GM19240 (cell line): ENCODE results near the gene ACADM.
"Not testable (repeated sequence)": the region's sequence is repeated elsewhere in the genome, so short reads cannot be mapped to it uniquely, and the experiment has no call there.

Experiments
- DNase-seq: peaks from one replicate; pipeline ENCODE4 v3.0.0; 2011; ENCODE audit warnings: low spot score; ENCODE audit not compliant: insufficient read length

The ACADM gene

GRCh38 chr1:75724472-75725022, at the start of gene ACADM:
Gene ACADM, plus strand, starts transcription at chr1:75724709. Its CDS starts 79 bp downstream, at chr1:75724788.
- DNase-seq, result peak; percentile 48

GRCh38 chr1:75677443-75677842, 47.1 kb upstream of the ACADM start:
- DNase-seq, result no peak

- DNase-seq, result not testable (repeated sequence)
These were observed 46.5 kb upstream of the ACADM start for GRCh38 chr1:75677964-75678363.

GRCh38 chr1:75690547-75690946, 34.0 kb upstream of the ACADM start:
- DNase-seq, result no peak

GRCh38 chr1:75693551-75693950, 31.0 kb upstream of the ACADM start:
- no peak for DNase-seq

- DNase-seq, result no peak
These were observed 28.5 kb upstream of the ACADM start for GRCh38 chr1:75696000-75696399.

- no peak for DNase-seq
These were observed 17.3 kb upstream of the ACADM start for GRCh38 chr1:75707191-75707590.

GRCh38 chr1:75708910-75709309, 15.6 kb upstream of the ACADM start:
- DNase-seq, result no peak

- no peak for DNase-seq
These were observed 13.7 kb upstream of the ACADM start for GRCh38 chr1:75710832-75711231.

GRCh38 chr1:75711846-75712245, 12.7 kb upstream of the ACADM start:
- DNase-seq, result no peak

GRCh38 chr1:75712306-75712705, 12.2 kb upstream of the ACADM start:
- DNase-seq, result no peak

GRCh38 chr1:75719810-75720209, 4.7 kb upstream of the ACADM start:
- DNase-seq, result no peak

GRCh38 chr1:75720325-75720724, 4.2 kb upstream of the ACADM start:
- no peak for DNase-seq

- no peak for DNase-seq
These were observed 3.7 kb upstream of the ACADM start for GRCh38 chr1:75720820-75721219.

- not testable (repeated sequence) for DNase-seq
These were observed 2.3 kb upstream of the ACADM start for GRCh38 chr1:75722246-75722645.

- no peak for DNase-seq
These were observed 1.5 kb upstream of the ACADM start for GRCh38 chr1:75722966-75723365.

- peak; percentile 32 for DNase-seq
These were observed 479 bp upstream of the ACADM start for GRCh38 chr1:75723989-75724471.

GRCh38 chr1:75725266-75725665, 757 bp downstream of the ACADM start:
- no peak for DNase-seq

GRCh38 chr1:75725861-75726361, 1.4 kb downstream of the ACADM start:
- DNase-seq, result no peak

- no peak for DNase-seq
These were observed 3.1 kb downstream of the ACADM start for GRCh38 chr1:75727571-75727970.

- no peak for DNase-seq
These were observed 5.9 kb downstream of the ACADM start for GRCh38 chr1:75730432-75730831.

- DNase-seq, result no peak
These were observed 7.4 kb downstream of the ACADM start for GRCh38 chr1:75731881-75732280.

GRCh38 chr1:75732703-75733102, 8.2 kb downstream of the ACADM start:
- DNase-seq, result no peak

- DNase-seq, result no peak
These were observed 9.2 kb downstream of the ACADM start for GRCh38 chr1:75733661-75734060.
